Measurements from ENCODE around the gene SLC46A3. TPM values are rescaled to one million over a fixed set of nuclear protein-coding genes. Genes with fewer than 3 reads are reported as not detected.

SLC46A3 gene
- total and polyA plus RNA-seq, 2 donors = 12.5 to 18.9 TPM

DNA sequence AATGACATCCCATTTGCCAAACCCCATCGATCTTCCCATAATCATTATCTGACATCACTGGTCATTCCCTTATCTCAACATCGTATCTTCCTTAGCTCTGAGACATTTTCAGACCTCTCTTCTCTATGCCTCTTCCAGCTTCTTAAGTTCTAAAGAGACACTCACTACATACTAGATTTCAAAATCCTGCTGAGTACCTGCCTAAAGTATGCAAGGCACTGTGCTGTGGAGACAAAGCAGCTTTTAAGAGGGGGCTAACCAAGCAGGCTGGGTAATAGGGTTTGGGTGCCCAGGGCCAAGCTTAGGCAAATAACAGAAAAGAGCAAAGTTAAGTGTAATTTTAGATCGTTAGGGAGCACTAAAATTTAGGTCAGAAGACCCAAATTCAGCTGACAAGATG is 63.2 kb downstream of the SLC46A3 start:
- Histone ChIP-seq H3K4me3 (ENCODE audit: low read length in 2 of 2) (no peak overlapping the region), H3K27ac (ENCODE audit: low read depth in 1 of 2, low read length in 1 of 2) (no peak overlapping the region), H3K9me3 (ENCODE audit: control insufficient read depth in 2 of 2, insufficient read depth in 1 of 2, low read length in 1 of 2) (no peaks in the 10 kb centered on the region), H3K27me3 (ENCODE audit: control insufficient read depth in 2 of 2, insufficient read depth in 1 of 2, low read length in 1 of 2) (no peaks in the 10 kb centered on the region), H3K36me3 (ENCODE audit: control insufficient read depth in 2 of 2, insufficient read depth in 2 of 2, low read length in 1 of 2) (no peaks in the 10 kb centered on the region), H3K4me1 (ENCODE audit: control insufficient read depth in 2 of 2, insufficient read depth in 2 of 2, low read length in 2 of 2) (peaks cover 12% of the 10 kb centered on the region in 2 donors)
- 66% methylated on average over 3 of the region's 3 CpGs for WGBS
- no peak for DNase-seq (ENCODE audit: low read depth in 6 of 9, low spot score in 9 of 9)

DNA sequence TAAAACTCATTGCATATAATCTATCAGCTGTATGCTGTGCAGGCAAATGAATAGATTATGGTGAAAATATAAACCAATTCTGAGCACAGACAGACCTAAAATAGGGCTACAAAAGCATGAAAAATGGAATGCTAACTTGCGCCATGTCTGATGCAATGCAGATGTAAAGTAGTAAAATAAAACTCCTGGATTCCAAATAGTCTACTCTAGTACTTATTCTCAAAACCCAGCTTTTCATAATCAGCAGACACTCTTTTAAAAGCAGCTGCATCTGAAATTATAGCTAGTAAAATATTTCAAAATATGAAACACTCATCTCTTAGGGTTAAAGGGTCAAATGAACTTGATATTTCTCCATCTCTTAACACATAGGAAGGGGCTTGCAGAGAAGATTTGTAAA is 64.5 kb downstream of the SLC46A3 start:
- H3K27ac ChIP-seq (ENCODE audit: low read depth in 1 of 2, low read length in 1 of 2) = no peak overlapping the region
- no peaks in the 10 kb centered on the region for H3K9me3 ChIP-seq (ENCODE audit: control insufficient read depth in 2 of 2, insufficient read depth in 1 of 2, low read length in 1 of 2)
- no peak overlapping the region for H3K4me3 ChIP-seq (ENCODE audit: low read length in 2 of 2)
- DNase-seq (ENCODE audit: low read depth in 6 of 9, low spot score in 9 of 9) = no peak
- H3K36me3 ChIP-seq (ENCODE audit: control insufficient read depth in 2 of 2, insufficient read depth in 2 of 2, low read length in 1 of 2) = no peaks in the 10 kb centered on the region
- H3K27me3 ChIP-seq (ENCODE audit: control insufficient read depth in 2 of 2, insufficient read depth in 1 of 2, low read length in 1 of 2) = no peaks in the 10 kb centered on the region
- WGBS = 95% methylated on average over 1 of the region's 1 CpG
- H3K4me1 ChIP-seq (ENCODE audit: control insufficient read depth in 2 of 2, insufficient read depth in 2 of 2, low read length in 2 of 2) = peaks cover 4 to 5% of the 10 kb centered on the region in 2 donors

DNA sequence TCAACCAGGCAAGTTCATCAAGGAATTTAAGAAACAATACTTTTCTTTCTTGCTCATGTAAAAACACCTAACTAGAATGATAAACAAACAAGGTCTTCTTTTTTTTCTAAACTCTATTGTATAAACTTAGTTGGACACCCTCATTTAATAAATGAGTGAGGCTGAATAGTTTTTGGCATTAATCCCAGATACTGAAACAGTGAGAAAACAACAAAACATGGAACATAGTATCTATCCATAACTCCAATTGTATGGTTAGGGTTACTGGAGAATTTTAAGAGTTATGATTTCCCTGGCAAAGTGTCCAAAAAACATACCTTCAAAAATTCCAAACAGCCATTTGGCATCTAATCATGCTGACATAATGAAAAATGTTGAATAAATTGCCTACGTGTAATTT is 65.7 kb downstream of the SLC46A3 start:
- WGBS = 88% methylated on average over 1 of the region's 1 CpG
- Histone ChIP-seq H3K27ac (ENCODE audit: low read depth in 1 of 2, low read length in 1 of 2) (no peak overlapping the region), H3K4me3 (ENCODE audit: low read length in 2 of 2) (no peak overlapping the region), H3K27me3 (ENCODE audit: control insufficient read depth in 2 of 2, insufficient read depth in 1 of 2, low read length in 1 of 2) (no peaks in the 10 kb centered on the region), H3K9me3 (ENCODE audit: control insufficient read depth in 2 of 2, insufficient read depth in 1 of 2, low read length in 1 of 2) (no peaks in the 10 kb centered on the region), H3K4me1 (ENCODE audit: control insufficient read depth in 2 of 2, insufficient read depth in 2 of 2, low read length in 2 of 2) (peaks cover 4 to 5% of the 10 kb centered on the region in 2 donors), H3K36me3 (ENCODE audit: control insufficient read depth in 2 of 2, insufficient read depth in 2 of 2, low read length in 1 of 2) (no peaks in the 10 kb centered on the region)
- DNase-seq (ENCODE audit: low read depth in 6 of 9, low spot score in 9 of 9) = no peak

DNA sequence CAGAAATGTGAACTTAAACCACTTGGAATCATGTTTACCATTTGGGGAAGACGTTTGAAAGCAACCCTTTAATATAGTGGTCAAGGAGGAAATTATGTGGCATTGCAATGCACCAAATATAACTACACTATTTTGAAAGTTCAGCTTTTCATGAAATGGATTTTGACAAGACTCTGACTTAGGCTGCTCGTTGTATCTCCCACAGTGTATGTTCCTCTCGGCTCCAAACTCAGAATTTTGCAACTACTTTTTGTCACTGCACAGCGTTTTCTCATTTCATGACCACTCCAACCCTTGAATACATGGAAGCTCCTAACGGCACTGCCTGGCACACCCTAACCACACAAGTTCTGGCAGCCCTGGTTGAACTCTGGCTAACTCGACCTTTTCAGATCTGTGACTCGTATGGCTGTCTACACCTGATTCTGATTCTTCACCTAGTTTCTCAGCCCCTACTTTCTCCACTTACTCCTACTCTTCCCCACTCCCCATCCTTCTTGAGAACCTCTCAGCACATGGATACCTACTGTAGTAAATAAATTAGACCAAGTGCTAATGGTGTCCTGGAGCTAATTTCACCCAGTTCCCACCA is 66.9 kb downstream of the SLC46A3 start:
- DNase-seq (ENCODE audit: low read depth in 6 of 9, low spot score in 9 of 9) = no peak
- H3K36me3 ChIP-seq (ENCODE audit: control insufficient read depth in 2 of 2, insufficient read depth in 2 of 2, low read length in 1 of 2) = no peaks in the 10 kb centered on the region
- 82% methylated on average over 7 of the region's 7 CpGs for WGBS
- H3K4me3 ChIP-seq (ENCODE audit: low read length in 2 of 2) = no peak overlapping the region
- H3K9me3 ChIP-seq (ENCODE audit: control insufficient read depth in 2 of 2, insufficient read depth in 1 of 2, low read length in 1 of 2) = no peaks in the 10 kb centered on the region
- H3K4me1 ChIP-seq (ENCODE audit: control insufficient read depth in 2 of 2, insufficient read depth in 2 of 2, low read length in 2 of 2) = no peaks in the 10 kb centered on the region
- H3K27ac ChIP-seq (ENCODE audit: low read depth in 1 of 2, low read length in 1 of 2) = no peak overlapping the region
- no peaks in the 10 kb centered on the region for H3K27me3 ChIP-seq (ENCODE audit: control insufficient read depth in 2 of 2, insufficient read depth in 1 of 2, low read length in 1 of 2)

DNA sequence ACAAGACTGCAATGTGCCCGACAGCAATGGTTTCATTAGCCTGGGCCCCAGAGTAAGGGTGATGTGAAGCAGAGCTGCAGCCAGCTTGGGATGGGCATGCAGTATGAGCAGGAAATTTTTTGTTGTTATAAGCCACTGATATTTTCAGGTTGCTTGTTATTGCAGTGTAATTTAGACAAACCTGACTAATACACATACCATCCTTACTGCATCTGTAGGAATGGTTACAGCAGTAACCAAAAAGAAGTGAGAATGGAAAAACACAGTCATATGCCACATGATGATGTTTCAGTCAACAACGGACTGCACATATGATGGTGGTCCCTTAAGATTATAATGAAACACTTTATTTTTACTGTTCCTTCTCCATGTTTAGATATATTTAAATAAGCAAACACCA is 68.5 kb downstream of the SLC46A3 start:
- Histone ChIP-seq H3K36me3 (ENCODE audit: control insufficient read depth in 2 of 2, insufficient read depth in 2 of 2, low read length in 1 of 2) (no peaks in the 10 kb centered on the region), H3K27me3 (ENCODE audit: control insufficient read depth in 2 of 2, insufficient read depth in 1 of 2, low read length in 1 of 2) (no peaks in the 10 kb centered on the region), H3K4me1 (ENCODE audit: control insufficient read depth in 2 of 2, insufficient read depth in 2 of 2, low read length in 2 of 2) (no peaks in the 10 kb centered on the region), H3K4me3 (ENCODE audit: low read length in 2 of 2) (no peak overlapping the region), H3K27ac (ENCODE audit: low read depth in 1 of 2, low read length in 1 of 2) (no peak overlapping the region), H3K9me3 (ENCODE audit: control insufficient read depth in 2 of 2, insufficient read depth in 1 of 2, low read length in 1 of 2) (no peaks in the 10 kb centered on the region)
- 97% methylated on average over 2 of the region's 2 CpGs for WGBS
- no peak for DNase-seq (ENCODE audit: low read depth in 6 of 9, low spot score in 9 of 9)

Other genes with a start within 250 kb of the SLC46A3 start
- gene FLT1, start 223.8 kb downstream of the SLC46A3 start, total RNA-seq = 4.3 TPM
- 5.5 TPM for gene FLT1, start 223.8 kb downstream of the SLC46A3 start, polyA plus RNA-seq
- 109 TPM for gene POMP, start 59.8 kb downstream of the SLC46A3 start, total RNA-seq
- 108 TPM for gene POMP, start 59.8 kb downstream of the SLC46A3 start, polyA plus RNA-seq
- 0.09 TPM for gene MTUS2, start 101.4 kb upstream of the SLC46A3 start, total RNA-seq
- gene MTUS2, start 101.4 kb upstream of the SLC46A3 start, polyA plus RNA-seq = 0.18 TPM